ENCODE results near the gene HJURP. TPM values are rescaled to one million over a fixed set of nuclear protein-coding genes. Genes with fewer than 3 reads are reported as not detected.
A peak's percentile ranks its signal among the peaks of the same experiment; 100 is the strongest.
"Not testable (repeated sequence)": the region's sequence is repeated elsewhere in the genome, so short reads cannot be mapped to it uniquely, and the experiment has no call there.

HJURP gene, protein sequence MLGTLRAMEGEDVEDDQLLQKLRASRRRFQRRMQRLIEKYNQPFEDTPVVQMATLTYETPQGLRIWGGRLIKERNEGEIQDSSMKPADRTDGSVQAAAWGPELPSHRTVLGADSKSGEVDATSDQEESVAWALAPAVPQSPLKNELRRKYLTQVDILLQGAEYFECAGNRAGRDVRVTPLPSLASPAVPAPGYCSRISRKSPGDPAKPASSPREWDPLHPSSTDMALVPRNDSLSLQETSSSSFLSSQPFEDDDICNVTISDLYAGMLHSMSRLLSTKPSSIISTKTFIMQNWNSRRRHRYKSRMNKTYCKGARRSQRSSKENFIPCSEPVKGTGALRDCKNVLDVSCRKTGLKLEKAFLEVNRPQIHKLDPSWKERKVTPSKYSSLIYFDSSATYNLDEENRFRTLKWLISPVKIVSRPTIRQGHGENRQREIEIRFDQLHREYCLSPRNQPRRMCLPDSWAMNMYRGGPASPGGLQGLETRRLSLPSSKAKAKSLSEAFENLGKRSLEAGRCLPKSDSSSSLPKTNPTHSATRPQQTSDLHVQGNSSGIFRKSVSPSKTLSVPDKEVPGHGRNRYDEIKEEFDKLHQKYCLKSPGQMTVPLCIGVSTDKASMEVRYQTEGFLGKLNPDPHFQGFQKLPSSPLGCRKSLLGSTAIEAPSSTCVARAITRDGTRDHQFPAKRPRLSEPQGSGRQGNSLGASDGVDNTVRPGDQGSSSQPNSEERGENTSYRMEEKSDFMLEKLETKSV
- total RNA-seq, result 1 to 10 TPM in 1 of 4 donors, under 1 TPM in 1, not detected in 2; 0.20 to 1.1 TPM

DNA sequence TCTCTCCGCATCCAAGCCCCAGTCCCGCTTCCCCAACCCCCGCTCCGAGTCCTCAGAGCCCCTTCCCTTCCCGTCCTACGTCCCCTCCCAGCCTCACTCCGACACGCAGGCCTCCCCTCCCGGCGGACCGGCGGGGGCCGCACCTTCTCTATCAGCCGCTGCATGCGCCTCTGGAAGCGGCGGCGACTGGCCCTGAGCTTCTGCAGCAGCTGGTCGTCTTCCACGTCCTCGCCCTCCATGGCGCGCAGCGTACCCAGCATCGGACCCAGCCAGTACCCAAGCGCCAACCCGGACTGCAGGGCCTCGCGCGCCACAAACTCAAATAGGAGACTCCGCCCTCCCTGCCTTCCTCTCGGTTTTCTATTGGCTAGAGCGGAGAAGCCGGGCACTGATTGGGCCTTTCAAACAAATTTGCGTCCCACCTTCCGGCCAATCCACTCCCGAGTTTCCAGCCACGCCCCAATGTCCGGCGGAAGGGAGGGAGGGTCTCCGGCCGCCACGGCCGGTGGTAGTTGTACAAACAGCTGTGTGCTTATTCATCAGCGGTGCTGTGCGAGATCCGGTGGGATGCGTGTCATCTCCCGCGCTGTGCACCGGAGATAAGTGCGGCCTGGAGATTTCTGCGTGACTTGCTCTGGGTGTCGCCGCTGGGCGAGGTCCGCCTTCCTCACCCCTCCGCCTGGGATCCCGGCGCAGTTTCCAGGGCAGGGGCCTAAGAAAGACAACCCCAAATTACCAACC, at the start of gene HJURP:
Gene HJURP, minus strand, starts transcription at position 295 of the 741 bp plus-strand sequence. Its CDS starts 35 bp downstream, at position 260.
- H3K36me3 ChIP-seq, result no peaks in the 10 kb centered on the region
- peak; percentile 88 to 89 for DNase-seq
- ATAC-seq, result peak; percentile 100
- H3K9me3 ChIP-seq, result no peaks in the 10 kb centered on the region
- no peaks in the 10 kb centered on the region for H3K27me3 ChIP-seq
- peak within 1 kb of the TSS; percentile 67 to 88 (median 81) for H3K4me3 ChIP-seq
- H3K4me1 ChIP-seq, result peaks cover 9 to 10% of the 10 kb centered on the region in 2 donors
- peak within 1 kb of the TSS; percentile 58 to 76 (median 68) for H3K27ac ChIP-seq
- intact Hi-C loops (cut with DNase I; ENCODE audit: low total_unique reads), result no loop called here
- in situ Hi-C loops (cut with MboI; ENCODE audit: low sequenced_read_pairs in 4 of 4), result no loop called here
- TF ChIP-seq CTCF (IDR thresholded peaks at IDR 0.05 in 4 of 5, conservative IDR thresholded peaks at IDR 0.05 in 1 of 5) (no peak), POLR2A (IDR thresholded peaks at IDR 0.05) (peak; percentile 30 to 41)

DNA sequence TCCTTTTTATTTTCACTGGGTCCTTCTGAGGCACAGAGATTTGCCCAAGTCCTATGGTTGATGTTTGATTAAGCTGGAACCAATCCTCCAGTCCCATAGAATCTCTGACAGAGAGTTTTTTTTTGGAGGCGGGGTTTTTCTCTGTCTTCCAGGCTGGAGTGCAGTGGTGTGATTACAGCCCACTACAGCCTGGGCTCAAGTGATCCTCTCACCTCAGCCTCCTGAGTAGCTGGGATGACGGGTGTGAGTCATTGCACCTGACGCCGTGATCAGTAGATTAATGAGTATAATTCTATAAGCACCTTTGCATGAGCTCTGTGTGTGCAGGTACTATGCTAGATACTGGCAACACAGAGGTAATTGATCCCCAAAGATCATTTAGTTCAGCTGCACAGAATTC, 47.5 kb upstream of the HJURP start:
- H3K27ac ChIP-seq, result no peak overlapping the region
- no peaks in the 10 kb centered on the region for H3K36me3 ChIP-seq
- intact Hi-C loops (cut with DNase I; ENCODE audit: low total_unique reads), result no loop called here
- ATAC-seq, result no peak
- H3K4me3 ChIP-seq, result no peak overlapping the region
- no peak for DNase-seq
- no peaks in the 10 kb centered on the region for H3K27me3 ChIP-seq
- in situ Hi-C loops (cut with MboI; ENCODE audit: low sequenced_read_pairs in 4 of 4), result no loop called here
- H3K9me3 ChIP-seq, result no peaks in the 10 kb centered on the region
- TF ChIP-seq CTCF (IDR thresholded peaks at IDR 0.05 in 4 of 5, conservative IDR thresholded peaks at IDR 0.05 in 1 of 5), result no peak
- no peak for TF ChIP-seq POLR2A (IDR thresholded peaks at IDR 0.05)
- no peaks in the 10 kb centered on the region for H3K4me1 ChIP-seq

- no peaks in the 10 kb centered on the region for H3K27me3 ChIP-seq
- ATAC-seq, result no peak
- no peak for DNase-seq
- TF ChIP-seq POLR2A (IDR thresholded peaks at IDR 0.05) (no peak), CTCF (IDR thresholded peaks at IDR 0.05 in 4 of 5, conservative IDR thresholded peaks at IDR 0.05 in 1 of 5) (no peak)
- no peaks in the 10 kb centered on the region for H3K9me3 ChIP-seq
- in situ Hi-C loops (cut with MboI; ENCODE audit: low sequenced_read_pairs in 4 of 4), result no loop called here
- no peak overlapping the region for H3K4me3 ChIP-seq
- H3K27ac ChIP-seq, result no peak overlapping the region
- no peaks in the 10 kb centered on the region for H3K36me3 ChIP-seq
- no peaks in the 10 kb centered on the region for H3K4me1 ChIP-seq
- intact Hi-C loops (cut with DNase I; ENCODE audit: low total_unique reads), result no loop called here
Observed at GRCh38 chr2:233901367-233901766, 47.0 kb upstream of the HJURP start.

DNA sequence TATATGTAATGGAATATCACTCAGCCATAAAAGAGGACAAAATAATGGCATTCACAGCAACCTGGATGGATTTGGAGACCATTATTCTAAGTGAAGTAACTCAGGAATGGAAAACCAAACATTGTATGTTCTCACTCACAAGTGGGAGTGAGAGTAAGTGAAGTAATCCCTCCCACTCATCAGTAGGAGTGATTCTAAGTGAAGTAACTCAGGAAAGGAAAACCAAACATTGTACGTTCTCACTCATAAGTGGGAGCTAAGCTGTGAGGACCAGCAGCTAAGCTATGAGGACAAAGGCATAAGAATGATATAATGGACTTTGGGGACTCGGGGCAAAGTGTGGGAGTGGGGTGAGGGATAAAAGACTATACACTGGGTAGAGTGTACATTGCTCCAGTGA, 41.9 kb upstream of the HJURP start:
- H3K36me3 ChIP-seq; DNase-seq; H3K4me3 ChIP-seq; H3K27ac ChIP-seq; H3K27me3 ChIP-seq; in situ Hi-C loops (cut with MboI; ENCODE audit: low sequenced_read_pairs in 4 of 4); H3K4me1 ChIP-seq; H3K9me3 ChIP-seq; ATAC-seq; intact Hi-C loops (cut with DNase I; ENCODE audit: low total_unique reads): not testable (repeated sequence)

GRCh38 chr2:233892793-233893192, 38.5 kb upstream of the HJURP start:
- no peaks in the 10 kb centered on the region for H3K9me3 ChIP-seq
- no peak for TF ChIP-seq POLR2A (IDR thresholded peaks at IDR 0.05)
- TF ChIP-seq CTCF (IDR thresholded peaks at IDR 0.05 in 4 of 5, conservative IDR thresholded peaks at IDR 0.05 in 1 of 5), result no peak
- intact Hi-C loops (cut with DNase I; ENCODE audit: low total_unique reads), result no loop called here
- in situ Hi-C loops (cut with MboI; ENCODE audit: low sequenced_read_pairs in 4 of 4), result no loop called here
- no peaks in the 10 kb centered on the region for H3K36me3 ChIP-seq
- DNase-seq (no peak), ATAC-seq (no peak)
- H3K4me1 ChIP-seq, result no peaks in the 10 kb centered on the region
- H3K27ac ChIP-seq, result no peak overlapping the region
- H3K4me3 ChIP-seq, result no peak overlapping the region
- H3K27me3 ChIP-seq, result no peaks in the 10 kb centered on the region
